HG02678 (cell line): ENCODE results near the gene SEPSECS.

Source experiments
- ATAC-seq: cut with Tn5 transposase; IDR thresholded peaks from one replicate; pipeline ENCODE4 v1.9.1; 2021; ENCODE audit warnings: mild to moderate bottlenecking, moderate library complexity; ENCODE audit not compliant: unreplicated experiment

SEPSECS gene

DNA sequence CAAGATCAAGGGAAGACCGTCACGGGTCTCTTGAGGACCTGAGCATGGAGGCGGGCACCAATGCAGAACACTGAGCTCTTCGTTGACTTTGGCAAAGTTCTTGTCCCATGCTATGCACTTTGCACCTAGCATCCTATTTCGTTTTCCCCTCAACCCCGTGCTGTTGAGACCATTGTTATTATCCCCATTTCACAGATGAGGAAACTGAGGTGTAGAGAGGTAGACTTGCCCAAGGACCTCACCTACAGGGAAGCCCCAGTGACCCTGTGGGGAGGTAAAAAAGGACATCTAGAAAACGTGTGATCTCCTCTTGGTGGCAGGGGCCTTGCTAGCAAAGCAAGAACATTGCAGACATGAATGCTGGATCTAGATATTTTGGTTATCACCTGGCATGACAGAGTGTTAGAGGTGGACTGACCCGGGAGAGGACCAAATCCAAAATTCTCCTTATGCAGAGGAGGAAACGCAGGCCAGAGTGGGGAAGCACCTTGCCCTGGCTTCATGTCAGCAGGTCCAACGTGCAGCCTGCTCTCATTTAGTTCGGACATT lies 48.5 kb downstream of the SEPSECS start:
- no peak for ATAC-seq

DNA sequence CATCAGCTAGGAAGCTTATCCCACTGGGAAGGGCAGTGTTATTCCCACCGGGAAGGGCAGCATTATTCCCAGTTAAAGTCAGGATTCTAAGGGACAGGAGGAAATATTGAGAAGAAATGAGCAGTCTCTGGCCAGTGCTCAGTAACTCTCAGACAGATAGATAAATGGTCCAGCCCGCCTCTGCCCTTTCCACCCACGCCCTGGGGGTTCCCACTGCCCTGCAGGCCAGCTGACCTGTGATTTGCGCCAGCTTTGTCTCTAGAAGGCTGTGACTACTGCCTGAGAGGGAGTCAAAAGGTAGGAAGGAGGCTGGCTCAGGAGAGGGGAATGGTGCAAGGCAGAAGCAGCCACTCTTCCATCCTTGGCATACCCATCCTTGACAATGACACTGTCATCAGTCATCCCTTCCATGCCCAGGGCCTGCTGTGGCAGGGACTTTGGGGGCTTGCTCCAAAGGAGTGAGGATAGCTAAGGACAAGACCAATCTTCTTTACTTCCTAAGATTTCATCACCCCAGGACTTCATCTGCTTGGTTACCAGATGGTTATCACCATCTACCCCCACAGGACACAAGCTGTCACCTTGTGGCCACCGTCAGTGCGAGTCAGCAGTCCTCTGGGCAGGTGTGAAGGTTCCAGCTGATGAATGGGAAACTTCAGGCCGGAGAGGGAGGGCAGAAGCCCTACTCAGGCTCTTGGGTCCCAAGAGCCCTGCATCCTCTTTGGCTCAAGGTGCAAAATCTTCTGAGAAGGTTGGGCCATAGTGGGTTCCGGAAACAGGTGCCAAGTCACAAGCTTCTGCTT lies 49.5 kb downstream of the SEPSECS start:
- ATAC-seq, result no peak

DNA sequence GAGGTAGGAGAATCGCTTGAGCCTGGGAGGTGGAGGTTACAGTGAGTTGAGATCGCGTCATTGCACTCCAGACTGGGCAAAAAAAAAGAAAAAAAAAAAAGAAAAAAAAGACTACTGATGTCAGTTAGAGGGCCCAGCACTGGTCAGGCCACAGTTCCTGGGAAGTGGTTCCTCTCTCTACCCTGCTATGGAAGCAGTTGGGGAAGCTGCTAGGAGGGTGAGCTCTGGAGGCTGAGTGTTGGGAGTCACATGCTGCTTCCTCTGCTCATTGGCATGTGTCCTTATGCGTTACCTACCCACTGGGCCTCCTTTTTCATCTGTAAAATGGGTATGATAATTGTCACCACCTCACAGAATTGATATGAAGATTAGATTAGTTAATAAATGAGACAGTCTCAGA lies 50.7 kb downstream of the SEPSECS start:
- ATAC-seq, result no peak

DNA sequence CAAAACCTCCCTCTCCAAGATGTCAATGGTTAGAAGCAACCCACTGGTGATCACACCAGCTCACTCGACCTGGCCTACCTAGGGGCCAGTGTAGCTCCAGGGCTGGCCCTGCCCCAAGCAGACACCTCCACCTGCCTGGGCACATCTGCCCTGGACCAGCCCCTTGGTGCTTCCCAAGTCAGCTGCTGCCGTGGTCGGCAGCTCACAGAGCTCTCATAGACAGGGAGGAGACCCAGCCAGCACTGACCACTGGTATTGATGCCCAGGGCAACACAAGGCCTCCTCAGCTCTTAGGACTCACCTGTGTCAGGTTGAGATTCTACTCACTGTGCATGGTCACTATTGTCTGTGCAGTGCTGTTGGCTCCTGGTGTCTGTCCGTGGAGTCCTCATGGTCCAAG lies 51.7 kb downstream of the SEPSECS start:
- no peak for ATAC-seq

DNA sequence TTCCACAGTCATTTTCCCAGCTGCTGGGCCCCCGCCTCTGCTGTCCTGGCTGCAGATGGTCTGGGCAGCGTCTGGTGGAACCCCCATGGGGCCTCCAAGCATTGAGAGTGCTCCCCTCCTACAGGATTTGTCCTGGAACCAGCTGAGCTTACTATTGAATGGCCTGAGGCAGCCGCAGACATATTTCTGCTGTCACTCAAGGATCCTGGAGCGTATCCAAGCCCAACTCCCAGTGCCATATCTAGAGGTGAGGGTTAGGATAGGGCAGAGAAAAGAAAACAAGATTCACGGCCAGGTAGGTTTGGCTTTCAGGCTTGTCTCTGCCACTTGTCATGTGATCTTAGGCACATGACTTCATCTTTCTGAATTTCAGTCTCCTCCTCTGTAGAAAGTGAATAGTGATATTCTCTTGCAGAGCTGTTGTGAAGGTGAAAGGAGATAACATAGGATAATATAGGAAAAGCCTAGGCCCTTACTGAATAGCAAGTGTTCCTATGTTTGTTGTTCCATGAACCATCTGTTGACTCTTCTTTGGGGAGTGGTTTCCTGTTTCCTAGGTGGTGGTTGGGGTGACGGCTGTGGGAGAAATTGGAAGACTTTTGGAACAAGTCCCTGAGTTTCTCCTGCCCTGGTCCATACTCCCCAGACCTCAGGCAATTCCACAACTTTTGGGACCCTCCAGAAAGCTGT lies 52.3 kb downstream of the SEPSECS start:
- no peak for ATAC-seq

GRCh38 chr4:25106363-25107151 lies 53.7 kb downstream of the SEPSECS start:
- ATAC-seq, result no peak

DNA sequence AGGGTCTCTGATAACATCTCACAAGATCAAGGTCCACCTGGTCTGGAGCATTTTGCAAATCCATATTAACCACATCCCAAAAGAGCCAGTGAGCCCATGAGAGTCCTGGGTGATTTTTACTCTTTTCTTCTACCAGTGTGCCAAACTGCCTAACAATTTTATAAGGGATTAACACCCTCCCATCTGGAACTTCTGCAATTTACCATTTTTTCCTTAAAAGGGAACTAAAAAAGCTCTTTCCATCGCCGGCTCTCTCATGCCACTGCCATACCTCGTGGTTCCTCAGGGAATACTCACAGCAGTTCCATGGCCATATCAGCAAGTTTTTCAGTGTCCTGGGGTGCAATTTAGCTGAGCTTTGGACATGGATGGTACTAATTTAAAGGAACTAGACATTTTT lies 55.7 kb downstream of the SEPSECS start:
- no peak for ATAC-seq

DNA sequence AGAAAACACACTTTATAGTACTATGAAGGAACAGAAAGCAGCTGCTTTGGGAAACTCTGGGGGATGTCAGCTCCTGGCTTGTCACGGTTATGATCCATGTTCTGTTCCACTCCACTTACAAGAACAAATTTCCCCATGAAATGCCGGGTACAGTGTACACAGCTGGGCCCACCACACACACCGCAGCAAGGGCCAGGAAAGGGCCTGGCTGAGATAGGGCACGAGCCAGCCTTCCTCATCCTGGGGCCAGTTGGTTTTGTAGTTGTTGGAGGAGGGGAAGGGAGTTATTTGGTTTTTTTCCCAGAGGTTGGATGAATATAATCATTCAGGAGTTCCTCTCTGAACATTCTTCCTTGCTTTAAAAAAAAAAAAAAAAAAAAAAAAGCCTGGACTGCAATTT lies 56.8 kb downstream of the SEPSECS start:
- no peak for ATAC-seq

DNA sequence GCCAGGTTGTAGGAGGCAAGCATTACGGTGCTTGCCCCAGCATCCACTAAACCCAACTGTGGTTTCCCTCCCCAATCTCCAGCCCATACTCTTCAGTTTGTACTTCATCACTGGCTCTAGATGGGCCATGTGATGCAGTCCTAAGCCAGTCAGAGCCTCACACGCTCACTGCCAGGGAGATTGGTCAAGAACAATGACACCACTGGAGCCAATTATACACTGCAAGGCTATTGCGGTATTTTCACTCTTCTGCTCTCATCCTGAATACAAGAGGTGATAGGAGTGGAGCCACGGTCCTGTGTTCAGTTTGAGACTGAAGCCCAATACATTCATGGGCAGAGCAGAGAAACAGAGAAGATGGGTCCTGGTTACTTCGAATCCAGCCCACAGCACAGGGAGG lies 58.4 kb downstream of the SEPSECS start:
- no peak for ATAC-seq

DNA sequence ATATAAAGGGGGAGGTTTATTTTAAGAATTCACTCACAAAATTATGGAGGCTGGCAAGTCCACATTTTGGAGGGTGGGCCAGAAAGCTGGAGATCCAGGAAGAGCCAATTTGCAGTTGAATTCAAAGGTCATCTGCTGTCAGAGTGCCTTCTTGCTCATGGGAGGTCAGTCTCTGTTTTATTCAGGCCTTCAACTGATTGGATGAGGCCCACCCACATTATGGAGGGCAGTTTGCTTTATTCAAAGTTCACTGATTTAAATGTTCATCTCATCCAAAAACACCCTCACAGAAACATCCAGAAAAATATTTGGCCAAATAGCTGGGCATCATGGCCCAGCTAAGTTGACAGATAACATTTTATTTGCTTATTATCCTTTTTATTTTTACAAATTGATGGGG lies 59.5 kb downstream of the SEPSECS start:
- ATAC-seq, result no peak

- no peak for ATAC-seq
These were observed 60.2 kb downstream of the SEPSECS start for GRCh38 chr4:25100021-25100555.

- ATAC-seq, result no peak
These were observed 61.0 kb downstream of the SEPSECS start for GRCh38 chr4:25098964-25099891.

DNA sequence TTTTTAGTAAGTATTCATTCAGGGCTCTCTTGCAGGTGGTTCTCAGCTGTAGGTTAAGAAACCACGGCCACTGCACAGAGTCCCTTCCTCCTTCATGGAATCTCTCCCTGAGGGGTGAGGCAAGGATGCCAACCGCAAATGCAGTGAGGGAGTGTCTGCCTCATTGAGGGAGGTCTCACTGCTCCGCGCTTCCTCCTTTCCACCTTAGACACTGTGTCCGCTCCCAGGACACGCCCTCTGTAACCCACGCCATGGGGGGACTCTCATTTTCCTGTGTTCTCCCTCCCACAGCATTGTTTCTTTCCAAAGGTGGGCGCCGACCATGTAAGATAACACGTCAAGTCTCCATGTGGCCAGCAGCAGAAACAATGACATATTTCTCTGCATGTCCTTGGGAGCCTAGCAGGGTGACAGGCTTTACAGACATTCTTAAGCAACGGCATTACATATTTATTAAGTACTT lies 63.2 kb downstream of the SEPSECS start:
- ATAC-seq, result no peak

DNA sequence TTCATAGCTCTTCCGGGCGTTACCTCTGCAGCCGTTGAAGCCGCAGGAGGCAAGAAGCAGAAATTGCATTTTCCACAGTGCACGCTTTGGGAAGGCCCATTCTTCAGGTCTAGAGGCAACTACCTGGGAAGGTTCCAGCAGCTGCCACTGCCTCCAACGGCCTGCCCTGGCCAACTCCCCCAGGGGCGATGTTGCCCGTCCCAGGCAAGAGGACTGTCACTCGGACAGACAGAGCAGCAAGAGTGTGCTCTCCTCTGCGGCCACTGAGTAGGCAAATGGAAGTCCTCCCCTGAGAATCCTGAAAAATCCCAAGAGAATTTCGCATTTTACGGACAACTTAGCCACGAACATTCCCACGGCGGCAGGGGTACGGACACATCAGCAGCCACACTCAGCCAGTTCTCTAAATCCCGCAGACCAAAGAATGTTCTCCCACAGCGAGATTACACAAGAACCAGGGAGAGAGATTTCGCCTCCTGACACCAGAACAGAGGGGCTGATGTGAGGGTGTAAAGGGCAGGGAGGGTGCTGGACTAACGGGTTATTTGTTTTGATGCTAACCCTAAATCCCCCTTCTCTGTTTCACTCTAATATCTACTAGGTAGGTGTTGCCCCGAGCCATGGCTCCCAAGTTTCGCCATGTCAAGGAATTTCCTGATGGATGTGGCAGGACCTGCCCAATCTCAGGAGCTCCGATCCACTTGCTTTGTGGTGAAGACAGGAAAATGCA lies 63.8 kb downstream of the SEPSECS start:
- ATAC-seq, result no peak

- ATAC-seq, result no peak
These were observed 64.4 kb downstream of the SEPSECS start for GRCh38 chr4:25095837-25096236.

DNA sequence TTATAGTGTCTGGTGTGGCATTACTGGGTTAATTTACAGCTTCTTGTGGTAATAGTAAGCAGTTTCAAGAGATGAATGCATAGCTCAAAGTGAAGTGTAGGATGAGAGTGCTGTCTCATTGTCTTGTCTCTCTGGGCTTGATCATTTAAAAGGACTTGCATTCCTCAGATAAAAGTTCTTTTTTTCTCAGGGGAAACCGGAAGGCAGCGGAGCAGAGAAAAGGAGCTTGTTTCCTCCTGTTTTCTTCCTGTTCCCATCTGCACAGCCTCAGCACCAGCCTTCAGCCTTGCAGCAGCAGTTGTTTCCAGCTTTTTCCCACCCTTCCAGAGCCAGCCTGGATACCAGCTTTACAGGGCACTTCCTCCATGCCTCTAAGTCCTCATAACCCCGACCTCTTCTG lies 68.1 kb downstream of the SEPSECS start:
- no peak for ATAC-seq

GRCh38 chr4:25090516-25090915 lies 69.7 kb downstream of the SEPSECS start:
- no peak for ATAC-seq

DNA sequence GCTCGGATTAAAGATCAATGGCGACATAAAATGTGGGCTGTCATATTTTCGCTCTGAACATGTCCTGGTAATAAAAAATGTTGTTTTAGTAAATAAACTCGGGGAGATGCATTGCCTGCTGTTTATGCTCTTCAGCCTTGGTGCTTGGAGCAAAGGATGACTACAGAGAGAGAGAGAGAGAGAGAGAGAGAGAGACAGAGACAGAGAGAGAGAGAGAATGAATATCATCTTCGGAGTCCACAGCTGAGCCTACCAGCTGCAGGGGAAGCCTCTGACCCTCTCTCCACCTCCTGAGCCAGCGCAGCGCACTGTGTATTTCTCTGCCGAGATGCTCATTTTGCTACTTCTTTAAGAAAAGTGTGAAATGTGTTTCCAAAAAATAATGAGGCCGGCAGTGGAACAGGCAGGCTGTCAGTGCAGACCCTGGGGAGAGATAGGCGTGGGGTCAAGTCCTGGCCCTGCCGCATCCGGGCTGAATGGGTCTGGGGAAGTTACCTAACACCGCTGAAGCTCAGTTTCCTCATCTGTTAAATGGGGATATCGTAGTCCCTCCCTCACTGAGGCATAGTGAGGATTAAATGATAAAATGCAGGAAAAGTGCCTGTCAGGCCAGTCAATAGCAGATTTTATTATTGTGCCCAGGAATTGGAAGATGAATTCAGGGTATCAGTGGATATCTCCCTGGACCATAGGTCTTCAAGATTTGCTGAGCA lies 71.0 kb downstream of the SEPSECS start:
- no peak for ATAC-seq
